HUES48 (cell line): ENCODE results near the gene CLEC4M.
"Not testable (repeated sequence)": the region's sequence is repeated elsewhere in the genome, so short reads cannot be mapped to it uniquely, and the experiment has no call there.

Experiments used
- H3K27ac ChIP-seq: one replicate; pipeline ENCODE4 v1.7.0; 2013; ENCODE audit warnings: low read depth, low read length, inconsistent platforms
- H3K27me3 ChIP-seq: 2 replicates; pipeline ENCODE4 v1.6.1; 2013; ENCODE audit warnings: mild to moderate bottlenecking, low read length; ENCODE audit not compliant: control insufficient read depth, insufficient read depth
- H3K36me3 ChIP-seq: 2 replicates; pipeline ENCODE4 v1.6.1; 2013; ENCODE audit warnings: low read length; ENCODE audit not compliant: control insufficient read depth, insufficient read depth
- H3K4me1 ChIP-seq: 2 replicates; pipeline ENCODE4 v1.6.1; 2013; ENCODE audit warnings: mild to moderate bottlenecking, low read length; ENCODE audit not compliant: control insufficient read depth, insufficient read depth
- H3K4me3 ChIP-seq: 2 replicates; pipeline ENCODE4 v1.5.1; 2013; ENCODE audit warnings: mild to moderate bottlenecking, low read depth, low read length
- H3K9ac ChIP-seq: 2 replicates; pipeline ENCODE4 v1.6.1; 2013; ENCODE audit warnings: mild to moderate bottlenecking, low read depth, low read length, moderate library complexity
- H3K9me3 ChIP-seq: 2 replicates; pipeline ENCODE4 v1.6.1; 2013; ENCODE audit warnings: low read length; ENCODE audit not compliant: control insufficient read depth, insufficient read depth

Gene CLEC4M

DNA sequence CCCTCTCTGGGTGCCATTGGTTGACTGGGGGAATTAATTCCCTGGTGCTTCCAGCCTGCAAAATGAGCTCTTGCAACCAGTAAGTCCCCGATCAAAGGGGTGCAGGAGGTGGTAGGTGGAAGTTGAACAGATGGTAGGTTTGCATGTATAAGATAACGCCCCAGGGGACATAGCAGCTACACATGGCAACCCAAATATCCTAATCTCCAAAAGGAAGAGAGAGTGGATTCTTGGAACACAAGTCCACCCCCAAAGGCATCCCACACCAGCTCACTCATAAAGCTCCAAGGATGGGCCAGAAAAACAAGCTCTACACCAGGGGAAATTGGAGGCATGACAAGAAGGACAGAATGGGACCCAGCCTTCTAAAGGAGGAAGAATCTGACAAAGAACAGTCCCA is 20.5 kb upstream of the CLEC4M start:
- no peak overlapping the region for H3K27ac ChIP-seq

GRCh38 chr19:7742991-7743390 is 20.1 kb upstream of the CLEC4M start:
- Histone ChIP-seq H3K27me3 (no peaks in the 10 kb centered on the region), H3K9me3 (no peaks in the 10 kb centered on the region)

More for the DNA sequence above, 20.5 kb upstream of the CLEC4M start:
- Histone ChIP-seq H3K36me3 (no peaks in the 10 kb centered on the region), H3K27me3 (no peaks in the 10 kb centered on the region), H3K9me3 (no peaks in the 10 kb centered on the region), H3K4me3 (no peak overlapping the region), H3K4me1 (peaks cover 6% of the 10 kb centered on the region), H3K9ac (no peak overlapping the region)

DNA sequence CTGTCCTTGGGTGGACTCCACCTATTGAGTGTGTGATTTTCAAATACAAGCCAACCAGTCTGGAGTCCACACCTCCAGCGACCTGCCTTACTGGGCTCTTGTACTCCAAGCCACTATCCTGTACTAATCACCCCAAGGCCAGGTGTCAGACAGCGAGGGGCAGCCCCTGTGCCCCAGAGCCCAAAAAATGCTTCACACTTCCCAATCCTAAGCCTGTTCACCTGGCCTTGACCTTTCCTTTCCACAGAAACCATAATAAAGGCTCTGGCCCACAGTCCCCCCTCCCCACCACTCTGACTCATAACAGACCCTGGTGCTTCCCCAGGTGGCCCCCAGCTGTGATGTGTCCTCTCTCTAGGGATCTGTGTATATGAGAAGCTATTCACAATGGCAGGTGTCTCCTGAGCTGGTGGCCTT is 19.6 kb upstream of the CLEC4M start:
- Histone ChIP-seq H3K27me3 (no peaks in the 10 kb centered on the region), H3K36me3 (no peaks in the 10 kb centered on the region), H3K4me3 (no peak overlapping the region), H3K4me1 (peaks cover 13% of the 10 kb centered on the region), H3K9me3 (no peaks in the 10 kb centered on the region), H3K27ac (no peak overlapping the region), H3K9ac (no peak overlapping the region)

More at GRCh38 chr19:7742991-7743390, 20.1 kb upstream of the CLEC4M start:
- H3K9ac ChIP-seq = no peak overlapping the region
- H3K36me3 ChIP-seq = no peaks in the 10 kb centered on the region
- H3K27ac ChIP-seq = no peak overlapping the region
- no peak overlapping the region for H3K4me3 ChIP-seq
- H3K4me1 ChIP-seq = peaks cover 10% of the 10 kb centered on the region

DNA sequence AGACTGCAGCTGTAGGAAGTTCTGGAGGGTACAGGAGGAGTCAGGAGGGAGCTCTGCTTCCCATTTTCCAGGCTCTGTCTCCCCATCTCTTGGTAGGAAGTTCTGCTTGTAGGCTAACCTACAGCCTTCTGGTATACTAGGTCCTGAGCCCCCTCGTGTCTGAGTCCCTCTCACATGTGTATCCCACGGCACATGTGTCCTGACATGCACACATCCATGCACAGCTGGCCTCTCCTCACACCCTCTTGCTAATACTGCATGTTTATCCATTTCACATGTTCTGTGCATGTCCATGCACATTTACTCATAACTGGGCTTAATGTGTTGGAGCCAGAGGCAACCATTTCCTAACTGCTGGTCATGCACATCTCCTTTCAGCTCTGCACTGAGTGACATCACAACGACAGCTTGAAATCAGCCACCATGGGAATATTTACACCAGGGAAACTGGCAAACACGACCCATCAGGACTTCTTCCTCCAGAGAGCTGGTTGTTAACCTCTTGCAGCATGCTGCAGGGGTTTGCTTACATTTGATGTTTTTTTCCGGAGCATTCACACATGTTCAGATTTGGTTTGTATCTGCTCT is 18.8 kb upstream of the CLEC4M start:
- Histone ChIP-seq H3K36me3 (no peaks in the 10 kb centered on the region), H3K4me3 (no peak overlapping the region), H3K4me1 (peaks cover 13% of the 10 kb centered on the region), H3K9ac (no peak overlapping the region), H3K27me3 (no peaks in the 10 kb centered on the region), H3K9me3 (no peaks in the 10 kb centered on the region), H3K27ac (no peak overlapping the region)

DNA sequence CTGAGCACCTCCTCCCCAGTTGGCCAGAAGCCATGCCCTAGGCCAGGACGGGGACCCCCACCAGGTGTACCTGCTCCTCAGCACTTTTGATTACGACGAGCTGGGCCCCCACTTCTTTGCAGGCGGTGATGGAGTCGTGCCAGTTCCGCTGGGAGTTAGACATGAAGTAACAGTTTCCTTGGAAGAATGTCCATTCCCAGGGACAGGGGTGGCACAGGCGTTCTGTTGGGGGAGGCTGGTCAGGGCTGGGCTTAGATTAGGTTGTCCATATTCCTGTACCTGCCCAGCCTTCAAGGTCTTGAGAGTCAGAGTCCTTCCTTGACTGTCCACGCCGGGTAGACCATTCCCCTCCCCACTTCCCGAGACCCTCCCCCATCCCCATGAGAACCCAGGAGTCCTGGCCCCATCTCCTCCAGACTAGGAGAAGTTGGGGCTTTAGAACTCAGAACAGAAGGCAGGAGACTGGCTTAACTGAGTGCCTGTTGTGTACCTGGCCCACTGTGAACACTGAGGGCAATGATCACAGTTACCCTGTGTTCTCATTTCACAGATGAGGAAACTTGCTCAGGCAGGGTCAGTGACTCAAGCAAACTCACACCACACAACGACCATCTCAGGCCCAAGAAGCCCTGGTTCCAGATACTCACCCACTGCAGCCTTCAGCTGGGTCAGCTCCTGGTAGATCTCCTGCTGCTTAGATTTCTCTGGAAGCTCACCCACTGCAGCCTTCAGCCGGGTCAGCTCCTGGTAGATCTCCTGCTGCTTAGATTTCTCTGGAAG is 18.0 kb upstream of the CLEC4M start:
- Histone ChIP-seq H3K9me3 (no peaks in the 10 kb centered on the region), H3K27ac (no peak overlapping the region), H3K9ac (no peak overlapping the region), H3K27me3 (no peaks in the 10 kb centered on the region), H3K4me3 (no peak overlapping the region), H3K4me1 (peaks cover 13% of the 10 kb centered on the region), H3K36me3 (no peaks in the 10 kb centered on the region)

- H3K9ac ChIP-seq, H3K4me3 ChIP-seq, H3K9me3 ChIP-seq, H3K36me3 ChIP-seq, H3K27me3 ChIP-seq, H3K27ac ChIP-seq: not testable (repeated sequence)
- H3K4me1 ChIP-seq = peaks cover 13% of the 10 kb centered on the region
Measured at GRCh38 chr19:7746306-7746705, 16.7 kb upstream of the CLEC4M start.

DNA sequence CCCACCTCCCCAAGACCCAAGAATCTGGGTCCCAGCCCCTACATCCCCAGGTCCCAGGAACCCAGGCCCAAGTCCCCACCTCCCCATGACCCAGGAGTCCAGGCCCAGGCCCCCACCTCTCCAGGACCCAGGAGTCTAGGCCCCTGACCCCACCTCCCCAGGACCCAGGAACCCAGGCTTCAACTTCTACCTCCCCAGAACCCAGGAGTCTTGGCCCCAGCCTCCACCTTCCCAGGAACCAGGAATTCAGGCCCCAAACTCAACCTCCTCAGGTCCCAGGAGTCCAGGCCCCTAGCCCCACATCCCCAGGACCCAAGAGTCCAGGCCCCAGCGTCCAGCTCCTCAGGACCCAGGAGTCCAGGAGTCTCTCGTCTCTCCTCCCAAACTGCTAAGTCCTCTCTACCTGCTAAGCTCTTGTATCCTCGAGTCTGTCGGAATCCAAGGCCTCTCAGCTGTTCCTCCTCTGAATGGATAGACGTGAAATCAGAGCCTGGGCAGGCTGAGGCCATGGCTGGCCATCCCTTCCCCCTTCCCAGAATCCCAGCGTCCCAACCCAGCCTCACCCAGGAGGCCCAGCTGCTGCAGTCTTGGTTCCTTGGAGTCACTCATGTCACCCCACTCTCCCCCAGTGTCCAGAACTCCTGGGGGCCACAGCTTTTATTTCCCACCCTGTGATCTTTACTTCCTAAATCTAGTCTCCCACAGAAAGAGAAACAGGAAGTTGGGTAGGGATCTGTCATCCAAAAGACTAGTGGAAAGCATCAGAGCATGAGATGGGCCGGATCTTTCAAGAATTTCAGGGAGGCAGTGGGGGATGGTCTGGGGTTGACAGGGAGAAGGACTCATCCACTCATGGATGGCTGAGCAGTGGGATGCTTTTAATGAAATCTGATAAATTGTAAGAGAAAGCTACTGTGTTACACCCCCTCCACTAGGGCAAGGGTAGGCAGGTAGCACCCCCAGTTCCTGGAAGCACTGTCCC is 15.8 kb upstream of the CLEC4M start, which contains the start of gene CD209:
Gene CD209, minus strand, starts transcription at position 632 of the 982 bp plus-strand sequence. Its CDS starts 23 bp downstream, at position 609.
- no peak within 1 kb of the TSS for H3K9ac ChIP-seq
- no peaks in the 10 kb centered on the region for H3K9me3 ChIP-seq
- H3K27me3 ChIP-seq = no peaks in the 10 kb centered on the region
- H3K27ac ChIP-seq = peak within 1 kb of the TSS; percentile 13
- H3K4me1 ChIP-seq = peaks cover 13% of the 10 kb centered on the region
- no peaks in the 10 kb centered on the region for H3K36me3 ChIP-seq
- H3K4me3 ChIP-seq = no peak within 1 kb of the TSS; the same call in 1 of the 2 replicates

- Histone ChIP-seq H3K4me3 (no peak overlapping the region; the same call in 1 of the 2 replicates), H3K27me3 (no peaks in the 10 kb centered on the region), H3K9ac (no peak overlapping the region), H3K36me3 (no peaks in the 10 kb centered on the region), H3K9me3 (no peaks in the 10 kb centered on the region), H3K4me1 (peaks cover 13% of the 10 kb centered on the region), H3K27ac (peak overlapping the region; percentile 13)
Measured at GRCh38 chr19:7748171-7748570, 14.9 kb upstream of the CLEC4M start.

DNA sequence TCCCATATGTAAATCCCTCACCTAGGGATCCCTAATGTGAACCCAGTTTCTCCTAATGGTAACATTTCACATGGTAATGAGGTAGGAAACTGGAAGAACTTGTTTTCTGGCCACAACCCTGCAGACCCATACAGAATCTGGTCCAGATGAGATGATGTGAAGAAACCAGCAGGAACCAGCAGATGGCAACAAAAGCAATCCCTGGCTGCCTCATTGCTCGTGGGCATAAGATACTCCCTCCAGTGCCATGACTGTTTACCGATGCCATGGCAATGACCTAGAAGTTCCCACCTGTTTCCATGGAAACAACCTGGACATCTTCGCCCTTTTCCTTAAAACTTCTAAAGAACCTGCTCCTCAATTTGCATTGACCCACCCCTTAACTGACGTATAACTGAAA is 14.3 kb upstream of the CLEC4M start:
- H3K4me3 ChIP-seq = no peak overlapping the region
- H3K4me1 ChIP-seq = peaks cover 13% of the 10 kb centered on the region
- H3K27me3 ChIP-seq = no peaks in the 10 kb centered on the region
- H3K9me3 ChIP-seq = no peaks in the 10 kb centered on the region
- no peak overlapping the region for H3K27ac ChIP-seq
- H3K36me3 ChIP-seq = no peaks in the 10 kb centered on the region
- H3K9ac ChIP-seq = no peak overlapping the region

DNA sequence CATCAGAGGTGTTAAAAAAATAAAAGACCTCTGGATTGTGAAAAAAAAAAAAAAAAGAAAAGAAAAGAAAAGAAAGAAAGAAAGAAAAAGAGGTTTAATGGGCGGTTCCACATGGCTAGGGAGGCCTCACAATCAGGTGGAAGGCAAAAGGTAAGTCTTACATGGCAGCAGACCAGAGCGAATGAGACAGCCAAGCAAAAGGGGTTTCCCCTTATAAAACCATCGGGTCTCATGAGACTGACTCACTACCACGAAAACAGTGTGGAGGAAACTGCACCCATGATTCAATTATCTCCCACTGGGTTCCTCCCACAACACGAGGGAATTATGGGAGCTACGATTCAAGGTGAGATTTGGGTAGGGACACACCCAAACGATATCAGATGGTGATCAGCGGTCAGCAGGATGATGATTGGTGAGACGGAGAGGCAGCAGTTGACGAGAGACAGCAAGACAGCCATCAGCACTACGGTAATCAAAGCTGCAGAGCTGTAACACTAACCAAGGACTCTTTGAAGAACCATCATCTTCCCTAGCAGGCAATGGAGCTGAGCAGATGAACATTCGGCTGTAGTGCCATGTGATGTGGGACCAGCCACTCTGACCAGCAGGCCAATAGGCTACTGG is 11.8 kb upstream of the CLEC4M start:
- no peak overlapping the region for H3K27ac ChIP-seq
- H3K9ac ChIP-seq = no peak overlapping the region
- peaks cover 1% of the 10 kb centered on the region; the same call in 1 of the 2 replicates for H3K9me3 ChIP-seq

More for the DNA sequence above, 11.8 kb upstream of the CLEC4M start:
- Histone ChIP-seq H3K4me1 (peaks cover 13% of the 10 kb centered on the region), H3K4me3 (no peak overlapping the region), H3K36me3 (no peaks in the 10 kb centered on the region), H3K27me3 (no peaks in the 10 kb centered on the region)
